H9 (cell line): Measurements from ENCODE around the gene YWHAQ. TPM values are rescaled to one million over a fixed set of nuclear protein-coding genes. Genes with fewer than 3 reads are reported as not detected.

Experiments used
- DNase-seq: peaks from one replicate; pipeline ENCODE4 v3.0.0-alpha.2; 2017
- H2AFZ ChIP-seq: one replicate; pipeline ENCODE4 v1.6.1; 2013; ENCODE audit warnings: mild to moderate bottlenecking, low read length, control low read depth, moderate library complexity
- H2AK5ac ChIP-seq: 2 replicates; pipeline ENCODE4 v1.6.1; 2013; ENCODE audit warnings: low read length, control low read depth, mixed read lengths; ENCODE audit not compliant: insufficient read length
- H2BK120ac ChIP-seq: one replicate; pipeline ENCODE4 v1.6.1; 2013; ENCODE audit warnings: low read depth, mild to moderate bottlenecking, low read length, control low read depth, inconsistent platforms; ENCODE audit not compliant: poor library complexity, severe bottlenecking
- H2BK12ac ChIP-seq: 2 replicates; pipeline ENCODE4 v1.6.1; 2013; ENCODE audit warnings: low read length, control low read depth, mixed read lengths, low read depth; ENCODE audit not compliant: insufficient read length
- H2BK15ac ChIP-seq: 2 replicates; pipeline ENCODE4 v1.6.1; 2013; ENCODE audit warnings: low read depth, low read length, control low read depth
- H2BK20ac ChIP-seq: one replicate; pipeline ENCODE4 v1.6.1; 2013; ENCODE audit warnings: low read depth, mild to moderate bottlenecking, low read length, control low read depth, inconsistent platforms; ENCODE audit not compliant: poor library complexity, severe bottlenecking
- H2BK5ac ChIP-seq: 2 replicates; pipeline ENCODE4 v1.6.1; 2013; ENCODE audit warnings: low read length, control low read depth, mixed read lengths; ENCODE audit not compliant: insufficient read length
- H3K14ac ChIP-seq: 2 replicates; pipeline ENCODE4 v1.6.1; 2013; ENCODE audit warnings: low read length, control low read depth; ENCODE audit not compliant: insufficient read depth
- H3K18ac ChIP-seq: 2 replicates; pipeline ENCODE4 v1.6.1; 2013; ENCODE audit warnings: low read depth, mild to moderate bottlenecking, mixed read lengths, low read length, control low read depth; ENCODE audit not compliant: insufficient read length
- H3K23ac ChIP-seq: 2 replicates; pipeline ENCODE4 v1.6.1; 2013; ENCODE audit warnings: low read length, control low read depth, mixed read lengths, low read depth; ENCODE audit not compliant: insufficient read length
- H3K23me2 ChIP-seq: 2 replicates; pipeline ENCODE4 v1.6.1; 2013; ENCODE audit warnings: low read depth, mild to moderate bottlenecking, mixed read lengths, low read length, control low read depth; ENCODE audit not compliant: insufficient read length, poor library complexity, severe bottlenecking
- H3K27ac ChIP-seq: 2 replicates; pipeline ENCODE4 v1.5.1; 2013; ENCODE audit warnings: low read length, control low read depth, mixed read lengths, low read depth; ENCODE audit not compliant: insufficient read length
- H3K27me3 ChIP-seq: 2 replicates; pipeline ENCODE4 v1.6.1; 2013; ENCODE audit warnings: low read length, control low read depth, inconsistent platforms; ENCODE audit not compliant: insufficient read depth
- H3K4ac ChIP-seq: 2 replicates; pipeline ENCODE4 v1.6.1; 2013; ENCODE audit warnings: low read depth, mild to moderate bottlenecking, control low read depth, inconsistent platforms, low read length, moderate library complexity
- H3K4me1 ChIP-seq: 2 replicates; pipeline ENCODE4 v1.6.1; 2013; ENCODE audit warnings: low read length, control low read depth, inconsistent platforms; ENCODE audit not compliant: insufficient read depth
- H3K4me2 ChIP-seq: 2 replicates; pipeline ENCODE4 v1.6.1; 2013; ENCODE audit warnings: low read length, control low read depth, mixed read lengths; ENCODE audit not compliant: insufficient read length, insufficient read depth
- H3K56ac ChIP-seq: 2 replicates; pipeline ENCODE4 v1.6.1; 2013; ENCODE audit warnings: low read depth, mild to moderate bottlenecking, mixed read lengths, low read length, control low read depth; ENCODE audit not compliant: insufficient read length
- H3K79me1 ChIP-seq: 2 replicates; pipeline ENCODE4 v1.6.1; 2013; ENCODE audit warnings: low read depth, mild to moderate bottlenecking, moderate library complexity, low read length, control low read depth, inconsistent platforms; ENCODE audit not compliant: insufficient read depth, poor library complexity, severe bottlenecking
- H3K79me2 ChIP-seq: 2 replicates; pipeline ENCODE4 v1.6.1; 2013; ENCODE audit warnings: low read length, control low read depth, inconsistent platforms; ENCODE audit not compliant: insufficient read depth
- H3K9ac ChIP-seq: 2 replicates; pipeline ENCODE4 v1.6.1; 2013; ENCODE audit warnings: low read length, control low read depth, mixed read lengths; ENCODE audit not compliant: insufficient read length; ENCODE audit errors: extremely low read depth
- H3K9me3 ChIP-seq: one replicate; pipeline ENCODE4 v1.6.1; 2013; ENCODE audit warnings: low read depth, low read length, inconsistent platforms; ENCODE audit not compliant: control insufficient read depth
- H3T11ph ChIP-seq: one replicate; pipeline ENCODE4 v1.6.1; 2013; ENCODE audit warnings: mild to moderate bottlenecking, low read length, control low read depth, inconsistent platforms
- H4K20me1 ChIP-seq: one replicate; pipeline ENCODE4 v1.6.1; 2013; ENCODE audit not compliant: control insufficient read depth, insufficient read length, insufficient read depth
- H4K5ac ChIP-seq: 2 replicates; pipeline ENCODE4 v1.6.1; 2013; ENCODE audit warnings: low read depth, mild to moderate bottlenecking, mixed read lengths, low read length, control low read depth; ENCODE audit not compliant: insufficient read length
- H4K8ac ChIP-seq: replicated peaks from 2 replicates; pipeline ENCODE4 v1.6.1; 2013; ENCODE audit warnings: low read length, control low read depth, mixed read lengths, low read depth; ENCODE audit not compliant: insufficient read length
- H4K91ac ChIP-seq: 2 replicates; pipeline ENCODE4 v1.6.1; 2013; ENCODE audit warnings: low read depth, mild to moderate bottlenecking, moderate library complexity, mixed read lengths, low read length, control low read depth; ENCODE audit not compliant: insufficient read length
- H3K27ac Mint-ChIP-seq, 3 experiments: 2 replicates in 2 of 3; 3 replicates in 1 of 3; pipeline ENCODE4 v1.8.0; 2020 to 2021; ENCODE audit warnings: mixed read lengths in 3 of 3, mild to moderate bottlenecking in 1 of 3, moderate library complexity in 1 of 3
- H3K27me3 Mint-ChIP-seq: 2 replicates; pipeline ENCODE4 v1.8.0; 2021; ENCODE audit warnings: low read depth, mild to moderate bottlenecking, moderate library complexity, mixed read lengths
- H3K36me3 Mint-ChIP-seq, 3 experiments: 2 replicates in 2 of 3; 3 replicates in 1 of 3; pipeline ENCODE4 v1.8.0; 2020 to 2021; ENCODE audit warnings: low read depth in 3 of 3, mixed read lengths in 3 of 3; ENCODE audit not compliant: insufficient read depth in 1 of 3
- H3K4me1 Mint-ChIP-seq, 2 experiments: 2 replicates each; pipeline ENCODE4 v1.8.0; 2020; ENCODE audit warnings: mixed read lengths in 2 of 2
- H3K4me3 Mint-ChIP-seq, 2 experiments: 2 replicates in 1 of 2; 3 replicates in 1 of 2; pipeline ENCODE4 v1.8.0; 2020 to 2021; ENCODE audit warnings: mild to moderate bottlenecking in 2 of 2, mixed read lengths in 2 of 2, moderate library complexity in 1 of 2
- H3K9me3 Mint-ChIP-seq, 2 experiments: 2 replicates in 1 of 2; 3 replicates in 1 of 2; pipeline ENCODE4 v1.8.0; 2020; ENCODE audit warnings: mild to moderate bottlenecking in 2 of 2, mixed read lengths in 2 of 2, moderate library complexity in 1 of 2
- WGBS: extraction: QIAGEN DNeasy Blood & Tissue Kit; methylation state at CpG from one replicate; pipeline ENCODE4 v1.1.7; 2013; ENCODE audit warnings: missing lambda C conversion rate, low lambda C conversion rate, mixed read lengths; ENCODE audit not compliant: insufficient read length; ENCODE audit errors: extremely low coverage; 5-methylcytosine and 5-hydroxymethylcytosine counted together
- total RNA-seq: library from RNA; stranded (reverse); gene quantifications from 2 replicates; pipeline ENCODE4 v1.2.1, GENCODE V29; 2021
- TF ChIP-seq, protein P1 (sequence below): fragments of 200-600 bp; sonication (generic); conservative IDR thresholded peaks from 3 replicates; pipeline ENCODE4 v1.8.0; 2021; ENCODE audit warnings: antibody characterized with exemption, mild to moderate bottlenecking

Gene YWHAQ
- total RNA-seq, 1 experiment from 2014 or later = 374 TPM

DNA sequence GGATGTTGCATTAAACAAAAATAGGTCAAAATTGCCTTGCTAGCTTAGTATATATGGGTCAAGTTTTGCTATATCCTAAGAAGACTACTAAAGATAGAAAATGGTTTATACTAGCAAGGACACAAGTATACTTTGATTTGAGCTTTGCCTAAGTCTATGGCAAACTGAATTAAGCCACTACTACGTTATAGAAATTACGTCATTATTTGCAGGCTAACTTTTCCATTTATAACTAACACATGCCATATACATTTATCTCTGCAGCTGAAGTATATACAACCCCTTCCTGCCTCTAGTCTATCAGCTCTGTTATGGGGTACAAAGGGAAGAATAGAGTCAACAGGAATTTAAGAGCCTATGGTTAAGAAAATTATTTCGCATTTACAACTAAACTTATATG is 16.2 kb downstream of the YWHAQ start:
- H3K4ac ChIP-seq = no peak overlapping the region
- H2BK120ac ChIP-seq = no peak overlapping the region
- no peak overlapping the region for H3K23ac ChIP-seq
- no peak overlapping the region for H3K4me2 ChIP-seq
- H3K14ac ChIP-seq = no peak overlapping the region
- H3K18ac ChIP-seq = no peak overlapping the region
- H3K9me3 Mint-ChIP-seq = no peaks in the 10 kb centered on the region
- no peak overlapping the region for H2BK15ac ChIP-seq
- no peak overlapping the region for H3K27ac Mint-ChIP-seq
- peaks cover 75% of the 10 kb centered on the region; the same call in 1 of the 2 replicates for H3K79me2 ChIP-seq
- peaks cover 47 to 50% of the 10 kb centered on the region in 2 experiments for H3K4me1 Mint-ChIP-seq
- H4K20me1 ChIP-seq = no peaks in the 10 kb centered on the region
- H3K4me3 Mint-ChIP-seq = no peak overlapping the region
- no peak overlapping the region for H2BK12ac ChIP-seq
- H2BK5ac ChIP-seq = no peak overlapping the region
- H3T11ph ChIP-seq = no peak overlapping the region
- no peak overlapping the region for H4K91ac ChIP-seq
- H3K27ac ChIP-seq = no peak overlapping the region
- H2AK5ac ChIP-seq = no peak overlapping the region
- no peak overlapping the region for H4K8ac ChIP-seq
- no peak overlapping the region for H2BK20ac ChIP-seq
- H3K9me3 ChIP-seq = no peaks in the 10 kb centered on the region
- no CpG with 5 or more reads among the region's 3 CpGs for WGBS
- DNase-seq = no peak
- H3K4me1 ChIP-seq = no peaks in the 10 kb centered on the region
- no peak overlapping the region for H4K5ac ChIP-seq
- peaks cover 6% of the 10 kb centered on the region for H3K79me1 ChIP-seq
- TF ChIP-seq, protein P1, sequence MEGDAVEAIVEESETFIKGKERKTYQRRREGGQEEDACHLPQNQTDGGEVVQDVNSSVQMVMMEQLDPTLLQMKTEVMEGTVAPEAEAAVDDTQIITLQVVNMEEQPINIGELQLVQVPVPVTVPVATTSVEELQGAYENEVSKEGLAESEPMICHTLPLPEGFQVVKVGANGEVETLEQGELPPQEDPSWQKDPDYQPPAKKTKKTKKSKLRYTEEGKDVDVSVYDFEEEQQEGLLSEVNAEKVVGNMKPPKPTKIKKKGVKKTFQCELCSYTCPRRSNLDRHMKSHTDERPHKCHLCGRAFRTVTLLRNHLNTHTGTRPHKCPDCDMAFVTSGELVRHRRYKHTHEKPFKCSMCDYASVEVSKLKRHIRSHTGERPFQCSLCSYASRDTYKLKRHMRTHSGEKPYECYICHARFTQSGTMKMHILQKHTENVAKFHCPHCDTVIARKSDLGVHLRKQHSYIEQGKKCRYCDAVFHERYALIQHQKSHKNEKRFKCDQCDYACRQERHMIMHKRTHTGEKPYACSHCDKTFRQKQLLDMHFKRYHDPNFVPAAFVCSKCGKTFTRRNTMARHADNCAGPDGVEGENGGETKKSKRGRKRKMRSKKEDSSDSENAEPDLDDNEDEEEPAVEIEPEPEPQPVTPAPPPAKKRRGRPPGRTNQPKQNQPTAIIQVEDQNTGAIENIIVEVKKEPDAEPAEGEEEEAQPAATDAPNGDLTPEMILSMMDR = no peak
- no peak overlapping the region for H3K9ac ChIP-seq
- no peaks in the 10 kb centered on the region for H3K27me3 ChIP-seq
- H3K27me3 Mint-ChIP-seq = no peaks in the 10 kb centered on the region
- no peak overlapping the region for H2AFZ ChIP-seq
- H3K23me2 ChIP-seq = no peaks in the 10 kb centered on the region
- H3K36me3 Mint-ChIP-seq = peaks cover 13 to 32% (median 13%) of the 10 kb centered on the region in 3 experiments; a peak in 6 of 7 replicates
- no peak overlapping the region for H3K56ac ChIP-seq
